MM.1S (cell line): Measurements from ENCODE around the gene PRCD.

ENCODE experiments used
- DNase-seq: peaks from one replicate; pipeline ENCODE4 v3.0.0-alpha.2; 2015
- H2AFZ ChIP-seq: fragments of 300-600 bp; sonication (generic); 2 replicates; pipeline ENCODE4 v1.6.0; 2016; ENCODE audit warnings: antibody characterized with exemption, low read length
- H3F3A ChIP-seq: fragments of 300-600 bp; sonication (generic); 2 replicates; pipeline ENCODE4 v1.6.1; 2016; ENCODE audit warnings: mild to moderate bottlenecking, antibody characterized with exemption, low read length, moderate library complexity, mixed read lengths; ENCODE audit not compliant: insufficient read depth
- H3K27ac ChIP-seq: fragments of 300-600 bp; sonication (generic); 2 replicates; pipeline ENCODE4 v1.5.1; 2016; ENCODE audit warnings: mild to moderate bottlenecking, low read length
- H3K27me3 ChIP-seq: fragments of 300-600 bp; sonication (generic); replicated peaks from 2 replicates; pipeline ENCODE4 v1.6.0; 2016; ENCODE audit warnings: low read length; ENCODE audit not compliant: insufficient read depth
- H3K36me3 ChIP-seq: fragments of 300-600 bp; sonication (generic); replicated peaks from 2 replicates; pipeline ENCODE4 v1.6.1; 2016; ENCODE audit warnings: mild to moderate bottlenecking, low read length, mixed read lengths; ENCODE audit not compliant: insufficient read depth
- H3K4me1 ChIP-seq: fragments of 300-600 bp; sonication (generic); 2 replicates; pipeline ENCODE4 v1.6.1; 2016; ENCODE audit warnings: low read length, mixed read lengths
- H3K4me2 ChIP-seq: fragments of 300-600 bp; sonication (generic); 2 replicates; pipeline ENCODE4 v1.6.0; 2016; ENCODE audit warnings: low read depth, low read length
- H3K4me3 ChIP-seq: fragments of 300-600 bp; sonication (generic); 2 replicates; pipeline ENCODE4 v1.5.1; 2016; ENCODE audit warnings: low read length, mixed read lengths
- H3K79me2 ChIP-seq: fragments of 300-600 bp; sonication (generic); 2 replicates; pipeline ENCODE4 v1.6.1; 2016; ENCODE audit warnings: mixed run types, low read length, mixed read lengths
- H3K9ac ChIP-seq: fragments of 300-600 bp; sonication (generic); 2 replicates; pipeline ENCODE4 v1.6.1; 2016; ENCODE audit warnings: low read length, mixed read lengths
- H3K9me2 ChIP-seq: fragments of 300-600 bp; sonication (generic); replicated peaks from 2 replicates; pipeline ENCODE4 v1.6.1; 2016; ENCODE audit warnings: mild to moderate bottlenecking, low read length, mixed read lengths; ENCODE audit not compliant: insufficient read depth
- H3K9me3 ChIP-seq: fragments of 300-600 bp; sonication (generic); replicated peaks from 2 replicates; pipeline ENCODE4 v1.6.1; 2016; ENCODE audit warnings: mild to moderate bottlenecking, low read length, mixed read lengths; ENCODE audit not compliant: insufficient read depth
- H4K20me1 ChIP-seq: fragments of 300-600 bp; sonication (generic); 2 replicates; pipeline ENCODE4 v1.6.1; 2016; ENCODE audit warnings: mild to moderate bottlenecking, low read length, moderate library complexity, mixed read lengths; ENCODE audit not compliant: insufficient read depth
- EZH2 ChIP-seq: fragments of 300-600 bp; sonication (generic); optimal IDR thresholded peaks from 2 replicates; pipeline ENCODE3; 2017; ENCODE audit warnings: low read depth, mild to moderate bottlenecking, antibody characterized with exemption, low read length, mixed read lengths
- EZH2phosphoT487 ChIP-seq: fragments of 300-600 bp; sonication (generic); IDR thresholded peaks from 2 replicates; pipeline ENCODE4 v1.6.1; 2018; ENCODE audit warnings: antibody characterized with exemption, low read length
- TF ChIP-seq, protein P1 (sequence below): fragments of 300-600 bp; sonication (generic); IDR thresholded peaks from 2 replicates; pipeline ENCODE4 v1.5.1; 2016; ENCODE audit warnings: antibody characterized with exemption, low read length, mixed read lengths

The PRCD gene

DNA sequence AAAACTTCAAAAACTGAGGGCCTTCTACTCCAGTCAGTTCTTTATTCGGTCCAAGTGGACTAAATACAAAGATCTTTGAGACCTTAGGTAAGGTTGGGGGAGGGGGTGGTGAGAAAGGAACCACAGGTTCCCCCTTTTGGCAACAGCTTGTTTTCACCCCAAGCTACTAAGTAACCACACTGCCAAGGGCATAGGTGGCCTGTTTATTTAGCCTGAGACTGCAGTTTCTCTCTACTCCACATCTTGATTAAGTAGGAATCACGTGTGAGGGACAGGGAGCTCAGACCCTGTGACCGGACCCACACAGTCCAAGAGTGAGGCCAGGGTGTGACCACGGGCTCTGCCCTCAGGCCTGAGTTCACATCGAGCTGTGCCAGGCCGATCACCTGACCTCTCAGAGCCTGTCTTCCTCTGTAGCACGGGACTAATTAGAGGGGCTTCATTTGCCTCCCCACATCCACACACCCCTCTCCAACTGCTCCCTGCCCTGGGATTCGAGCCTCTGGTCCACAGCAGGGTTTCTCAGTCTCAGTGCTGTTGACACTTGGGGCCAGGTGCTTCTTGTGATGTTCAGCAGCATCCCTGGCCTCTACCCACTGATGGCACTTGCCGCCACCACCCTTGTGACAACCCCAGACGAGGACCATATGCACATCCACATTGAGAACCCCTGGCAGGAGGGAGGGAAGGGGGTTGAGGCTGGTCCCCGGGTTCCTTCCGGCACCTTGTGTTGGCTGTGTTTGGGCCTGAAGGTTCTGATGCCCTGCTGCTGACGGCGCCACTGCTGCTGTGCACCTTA is 28.0 kb downstream of the PRCD start:
- Histone ChIP-seq H3K27ac (no peak overlapping the region), H3K27me3 (no peaks in the 10 kb centered on the region), H3K9me3 (no peaks in the 10 kb centered on the region), H3K4me1 (no peaks in the 10 kb centered on the region), H3K79me2 (peaks cover 2% of the 10 kb centered on the region), H3K4me2 (no peak overlapping the region), H4K20me1 (peaks cover 14% of the 10 kb centered on the region; the same call in 1 of the 2 replicates), H3K4me3 (no peak overlapping the region), H3K9me2 (no peaks in the 10 kb centered on the region), H3F3A (peaks cover 3% of the 10 kb centered on the region; the same call in 1 of the 2 replicates), H3K9ac (no peak overlapping the region), H2AFZ (no peak overlapping the region), H3K36me3 (peaks cover 3% of the 10 kb centered on the region; the same call in 1 of the 2 replicates)
- DNase-seq: no peak
- TF ChIP-seq EZH2 (no peak), EZH2phosphoT487 (no peak)
- TF ChIP-seq, protein P1, sequence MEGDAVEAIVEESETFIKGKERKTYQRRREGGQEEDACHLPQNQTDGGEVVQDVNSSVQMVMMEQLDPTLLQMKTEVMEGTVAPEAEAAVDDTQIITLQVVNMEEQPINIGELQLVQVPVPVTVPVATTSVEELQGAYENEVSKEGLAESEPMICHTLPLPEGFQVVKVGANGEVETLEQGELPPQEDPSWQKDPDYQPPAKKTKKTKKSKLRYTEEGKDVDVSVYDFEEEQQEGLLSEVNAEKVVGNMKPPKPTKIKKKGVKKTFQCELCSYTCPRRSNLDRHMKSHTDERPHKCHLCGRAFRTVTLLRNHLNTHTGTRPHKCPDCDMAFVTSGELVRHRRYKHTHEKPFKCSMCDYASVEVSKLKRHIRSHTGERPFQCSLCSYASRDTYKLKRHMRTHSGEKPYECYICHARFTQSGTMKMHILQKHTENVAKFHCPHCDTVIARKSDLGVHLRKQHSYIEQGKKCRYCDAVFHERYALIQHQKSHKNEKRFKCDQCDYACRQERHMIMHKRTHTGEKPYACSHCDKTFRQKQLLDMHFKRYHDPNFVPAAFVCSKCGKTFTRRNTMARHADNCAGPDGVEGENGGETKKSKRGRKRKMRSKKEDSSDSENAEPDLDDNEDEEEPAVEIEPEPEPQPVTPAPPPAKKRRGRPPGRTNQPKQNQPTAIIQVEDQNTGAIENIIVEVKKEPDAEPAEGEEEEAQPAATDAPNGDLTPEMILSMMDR: no peak

DNA sequence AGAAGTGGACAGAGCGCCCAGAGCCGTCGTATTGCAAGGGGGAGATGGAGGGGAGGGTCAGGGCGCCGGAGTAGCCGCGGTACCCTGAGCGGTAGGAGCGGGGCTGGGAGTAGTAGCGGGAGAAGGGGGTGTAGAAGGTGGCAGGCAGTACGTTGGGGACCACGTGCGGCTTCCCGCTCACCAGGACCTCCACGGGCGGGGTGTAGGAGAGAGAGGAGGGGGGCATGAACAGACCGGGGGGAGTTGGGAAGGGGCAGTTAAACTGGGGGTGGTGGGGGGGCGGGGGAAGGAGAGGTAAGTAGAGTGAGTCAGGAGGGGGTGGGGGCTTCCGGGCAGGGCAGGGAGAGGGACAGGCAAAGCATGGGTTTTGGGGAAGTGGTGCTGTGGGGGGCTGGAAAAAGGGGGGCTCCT is 29.0 kb downstream of the PRCD start:
- Histone ChIP-seq H2AFZ (no peak overlapping the region), H3K27ac (no peak overlapping the region), H4K20me1 (peaks cover 11% of the 10 kb centered on the region; the same call in 1 of the 2 replicates), H3F3A (peaks cover 3% of the 10 kb centered on the region; the same call in 1 of the 2 replicates), H3K36me3 (peaks cover 3% of the 10 kb centered on the region; the same call in 1 of the 2 replicates), H3K4me2 (no peak overlapping the region), H3K9me2 (no peaks in the 10 kb centered on the region), H3K4me1 (no peaks in the 10 kb centered on the region), H3K79me2 (no peaks in the 10 kb centered on the region), H3K27me3 (no peaks in the 10 kb centered on the region), H3K9ac (no peak overlapping the region), H3K4me3 (no peak overlapping the region), H3K9me3 (no peaks in the 10 kb centered on the region)
- TF ChIP-seq, protein P1: no peak
- no peak for TF ChIP-seq EZH2
- no peak for DNase-seq

DNA sequence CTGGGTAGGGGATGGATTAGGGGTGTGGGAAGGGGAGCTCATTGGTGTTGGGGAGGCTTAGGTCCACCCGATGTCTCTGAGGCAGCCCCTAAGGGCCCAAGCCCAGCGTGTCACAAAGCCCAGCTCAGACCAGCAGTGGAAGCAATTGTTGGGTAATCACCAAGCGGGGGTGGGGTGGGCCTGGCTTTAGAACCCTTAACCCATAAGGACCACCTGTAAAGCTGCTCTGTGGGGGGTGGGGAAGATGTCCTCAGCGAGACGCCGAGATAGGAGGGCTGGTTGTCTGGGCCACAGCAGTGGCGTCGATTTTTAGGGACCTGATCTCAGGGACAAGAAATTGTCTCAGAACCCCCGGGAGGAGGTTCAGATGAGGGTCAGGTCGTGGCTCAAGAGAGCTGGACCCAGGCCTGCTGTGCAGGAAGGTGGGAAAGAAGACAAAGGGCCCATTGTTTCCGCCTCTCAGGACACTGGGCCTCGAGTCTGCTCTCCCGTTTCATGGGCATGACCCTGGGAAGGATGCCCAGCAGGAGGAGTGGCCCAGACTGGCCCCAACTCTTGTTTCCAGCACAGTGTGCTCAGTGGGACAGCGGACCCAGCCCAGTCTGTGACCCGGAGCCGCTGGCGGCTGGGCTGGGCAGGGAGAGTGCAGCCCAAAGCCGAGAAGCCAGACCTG is 29.9 kb downstream of the PRCD start:
- Histone ChIP-seq H3K79me2 (no peaks in the 10 kb centered on the region), H3K36me3 (peaks cover under 1% of the 10 kb centered on the region; the same call in 1 of the 2 replicates), H3K9me2 (no peaks in the 10 kb centered on the region), H3F3A (peaks cover 3% of the 10 kb centered on the region; the same call in 1 of the 2 replicates), H3K4me3 (no peak overlapping the region), H3K4me1 (no peaks in the 10 kb centered on the region), H2AFZ (no peak overlapping the region), H3K9me3 (no peaks in the 10 kb centered on the region), H4K20me1 (peaks cover 9% of the 10 kb centered on the region; the same call in 1 of the 2 replicates), H3K27ac (no peak overlapping the region), H3K4me2 (no peak overlapping the region), H3K9ac (no peak overlapping the region), H3K27me3 (no peaks in the 10 kb centered on the region)
- DNase-seq: no peak
- TF ChIP-seq, protein P1: no peak
- TF ChIP-seq EZH2 (no peak), EZH2phosphoT487 (no peak)
